GM21825 (cell line): ENCODE measurements around the gene STH.

Experiments used
- ATAC-seq: cut with Tn5 transposase; IDR thresholded peaks from one replicate; pipeline ENCODE4 v1.9.1; 2021; ENCODE audit warnings: mild to moderate bottlenecking, moderate library complexity; ENCODE audit not compliant: unreplicated experiment

Gene STH

DNA sequence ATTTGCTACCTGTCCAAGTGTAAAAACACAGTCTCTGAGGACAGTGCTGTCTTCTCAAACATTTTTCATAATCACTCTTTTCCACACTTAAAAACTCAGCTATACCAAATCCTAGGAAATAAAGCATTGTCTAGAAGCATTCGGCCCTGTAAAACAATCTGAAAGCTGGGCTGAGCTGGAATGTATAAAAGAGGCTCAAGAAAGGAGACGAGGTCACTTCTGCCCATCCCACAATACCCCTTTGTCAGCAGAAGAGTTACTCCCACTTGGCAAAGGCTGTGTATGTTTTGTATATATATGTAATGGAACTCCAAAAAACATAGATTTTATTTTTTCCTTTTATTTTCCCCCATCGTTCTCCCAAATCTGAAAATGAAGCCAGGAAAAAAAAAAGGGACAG is 43.9 kb downstream of the STH start:
- ATAC-seq, result no peak

GRCh38 chr17:46043606-46044005 is 44.6 kb downstream of the STH start:
- no peak for ATAC-seq

DNA sequence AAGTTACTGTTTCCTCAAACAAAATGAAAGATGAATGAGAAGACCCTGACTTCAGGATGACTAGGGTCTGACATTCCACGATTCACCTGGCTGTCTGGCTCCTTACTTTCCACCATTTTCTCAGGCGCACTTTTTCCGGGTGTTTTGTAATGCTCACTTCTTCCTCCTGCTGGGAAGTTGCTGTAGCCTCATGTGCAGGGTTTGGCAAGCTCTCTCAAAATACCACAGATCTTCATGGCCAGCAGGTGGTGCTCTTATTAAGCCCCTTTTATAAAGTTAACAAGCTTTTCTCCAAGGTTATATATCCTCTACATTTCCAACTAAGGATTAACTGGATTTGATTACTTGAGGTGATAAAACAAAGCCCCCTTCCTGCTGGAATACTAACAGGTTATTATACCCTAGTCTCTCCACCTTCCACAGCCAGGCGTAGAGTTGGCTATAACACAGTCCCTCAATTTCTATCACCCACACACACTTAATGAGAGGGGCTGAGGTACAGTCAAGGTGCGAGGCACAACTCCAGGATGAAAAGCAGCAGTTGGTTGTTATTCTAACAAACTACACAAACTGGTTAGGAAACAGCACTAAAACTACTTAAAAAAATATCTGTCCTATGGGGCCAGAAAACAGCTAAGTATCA is 45.4 kb downstream of the STH start:
- ATAC-seq, result no peak

GRCh38 chr17:46044989-46045388 is 45.9 kb downstream of the STH start:
- ATAC-seq, result no peak

- ATAC-seq, result no peak
Measured at GRCh38 chr17:46045639-46046038, 46.6 kb downstream of the STH start.

DNA sequence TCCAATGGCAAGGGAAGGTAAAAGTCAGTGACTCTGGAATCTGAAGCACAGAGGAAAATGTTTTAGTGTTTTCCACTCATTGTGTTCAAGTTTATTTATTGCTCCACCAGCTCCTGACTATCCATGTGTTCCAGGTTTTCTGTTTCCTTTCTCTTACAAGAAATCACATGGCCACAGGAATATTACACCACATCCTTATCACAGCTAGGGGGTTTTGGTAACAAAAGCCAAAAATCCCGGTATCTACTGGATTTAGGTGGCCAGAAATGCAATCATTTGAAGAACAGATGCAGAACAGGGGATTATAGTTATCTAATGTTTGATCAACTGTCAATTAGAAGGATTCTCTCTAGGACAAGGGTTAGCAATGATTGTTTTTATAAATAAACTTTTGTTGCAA is 47.9 kb downstream of the STH start:
- no peak for ATAC-seq

DNA sequence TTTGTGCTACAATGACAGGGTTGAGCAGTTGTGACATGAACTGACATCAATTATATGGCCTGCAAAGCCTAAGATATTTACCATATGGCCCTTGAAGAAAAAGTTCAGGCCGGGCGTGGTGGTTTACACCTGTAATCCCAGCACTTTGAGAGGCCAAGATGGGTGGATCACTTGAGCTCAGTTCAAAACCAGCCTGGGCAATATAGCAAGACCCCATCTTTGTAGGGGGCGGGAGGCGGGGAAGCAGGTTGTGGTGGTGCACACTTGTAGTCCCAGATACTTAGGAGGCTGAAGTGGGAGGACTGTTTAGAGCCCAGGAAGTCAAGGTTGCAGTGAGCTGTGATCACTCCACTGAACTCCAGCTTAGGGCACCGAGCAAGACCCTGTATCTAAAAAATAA is 48.3 kb downstream of the STH start:
- no peak for ATAC-seq

DNA sequence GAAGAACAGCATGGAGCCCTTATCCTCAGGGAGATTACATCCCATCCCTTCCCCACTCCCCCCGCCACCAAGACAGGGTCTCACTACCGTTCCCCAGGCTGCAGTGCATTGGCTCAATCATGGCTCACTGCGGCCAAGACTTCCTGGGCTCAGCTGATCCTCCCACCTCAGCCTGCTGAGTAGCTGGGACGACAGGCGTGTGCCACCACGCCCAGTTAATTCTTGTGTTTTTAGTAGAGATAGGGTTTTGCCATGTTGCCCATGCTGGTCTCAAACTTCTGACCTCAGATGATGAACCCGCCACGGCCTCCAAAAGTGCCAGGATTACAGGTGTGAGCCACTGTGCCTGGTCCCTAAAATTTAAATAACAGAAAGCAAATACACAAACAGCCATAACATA is 48.8 kb downstream of the STH start:
- ATAC-seq, result no peak
